Measurements from ENCODE around the gene BNC2. TPM values are rescaled to one million over a fixed set of nuclear protein-coding genes. Genes with fewer than 3 reads are reported as not detected.

Gene BNC2
- total RNA-seq, 1 experiment from 2014 or later: 43.6 TPM

- H3K27ac ChIP-seq (ENCODE audit: insufficient read length, low read depth, low read length): no peak overlapping the region
- Mint-ChIP-seq H3K27me3 (ENCODE audit: low read depth) (no peaks in the 10 kb centered on the region), H3K27ac (peak overlapping the region; percentile 2 to 87 (median 22); a peak in 6 of 7 replicates), H3K4me3 (no peak overlapping the region; a peak in 1 of 5 replicates), H3K36me3 (ENCODE audit: insufficient read depth in 1 of 3, low read depth in 3 of 3) (0 out of 7 replicates have a peak, but pooled peaks cover 0 to 5% (median 0%) of the 10 kb centered on the region in 3 experiments), H3K4me1 (peaks cover 68 to 78% of the 10 kb centered on the region in 2 experiments), H3K9me3 (no peaks in the 10 kb centered on the region)
- H3K23me2 ChIP-seq (ENCODE audit: insufficient read length, low read depth, low read length, poor library complexity, severe bottlenecking): no peaks in the 10 kb centered on the region
- no peak overlapping the region for H2AFZ ChIP-seq (ENCODE audit: low read length)
- no peak overlapping the region for H3K18ac ChIP-seq (ENCODE audit: insufficient read length, low read depth, low read length)
- H2BK120ac ChIP-seq (ENCODE audit: low read depth, low read length, poor library complexity, severe bottlenecking): no peak overlapping the region
- no peak overlapping the region for H2BK20ac ChIP-seq (ENCODE audit: low read depth, low read length, poor library complexity, severe bottlenecking)
- no peaks in the 10 kb centered on the region for H3K27me3 ChIP-seq (ENCODE audit: insufficient read depth, low read length)
- no peak overlapping the region for H3K4me2 ChIP-seq (ENCODE audit: insufficient read depth, insufficient read length, low read length)
- no peak overlapping the region for H3K23ac ChIP-seq (ENCODE audit: insufficient read length, low read depth, low read length)
- H4K20me1 ChIP-seq (ENCODE audit: control insufficient read depth, insufficient read depth, insufficient read length): no peaks in the 10 kb centered on the region
- no peaks in the 10 kb centered on the region for H3K79me1 ChIP-seq (ENCODE audit: insufficient read depth, low read depth, low read length, poor library complexity, severe bottlenecking)
- WGBS (ENCODE audit: extremely low coverage, insufficient read length, low lambda C conversion rate): no CpG with 5 or more reads among the region's 1 CpG
- no peaks in the 10 kb centered on the region for H3K9me3 ChIP-seq (ENCODE audit: control insufficient read depth, low read depth, low read length)
- no peak overlapping the region for H3K9ac ChIP-seq (ENCODE audit: extremely low read depth, insufficient read length, low read length)
- no peak overlapping the region for H3K56ac ChIP-seq (ENCODE audit: insufficient read length, low read depth, low read length)
- H3K79me2 ChIP-seq (ENCODE audit: insufficient read depth, low read length): no peaks in the 10 kb centered on the region
- H4K8ac ChIP-seq (replicated peaks; ENCODE audit: insufficient read length, low read depth, low read length): no peak overlapping the region
- no peak overlapping the region for H2BK5ac ChIP-seq (ENCODE audit: insufficient read length, low read length)
- H3K4me1 ChIP-seq (ENCODE audit: insufficient read depth, low read length): peaks cover 10% of the 10 kb centered on the region; the same call in 1 of the 2 replicates
- no peak overlapping the region for H2BK12ac ChIP-seq (ENCODE audit: insufficient read length, low read depth, low read length)
- H3T11ph ChIP-seq (ENCODE audit: low read length): no peak overlapping the region
- TF ChIP-seq CTCF (conservative IDR thresholded peaks at IDR 0.05): no peak
- no peak overlapping the region for H4K5ac ChIP-seq (ENCODE audit: insufficient read length, low read depth, low read length)
- H4K91ac ChIP-seq (ENCODE audit: insufficient read length, low read depth, low read length): no peak overlapping the region
- no peak overlapping the region for H2BK15ac ChIP-seq (ENCODE audit: low read depth, low read length)
- H2AK5ac ChIP-seq (ENCODE audit: insufficient read length, low read length): no peak overlapping the region
- no peak overlapping the region for H3K4ac ChIP-seq (ENCODE audit: low read depth, low read length)
- DNase-seq: no peak
- no peak overlapping the region for H3K14ac ChIP-seq (ENCODE audit: insufficient read depth, low read length)
Observed at GRCh38 chr9:16718296-16718695, 152.2 kb downstream of the BNC2 start.

All from H9 (cell line).